H9 (cell line): ENCODE data around the gene CALY. TPM values are rescaled to one million over a fixed set of nuclear protein-coding genes. Genes with fewer than 3 reads are reported as not detected.

ENCODE experiments used
- DNase-seq: peaks from one replicate; pipeline ENCODE4 v3.0.0-alpha.2; 2017
- H2AFZ ChIP-seq: one replicate; pipeline ENCODE4 v1.6.1; 2013; ENCODE audit warnings: mild to moderate bottlenecking, low read length, control low read depth, moderate library complexity
- H2AK5ac ChIP-seq: 2 replicates; pipeline ENCODE4 v1.6.1; 2013; ENCODE audit warnings: low read length, control low read depth, mixed read lengths; ENCODE audit not compliant: insufficient read length
- H2BK120ac ChIP-seq: one replicate; pipeline ENCODE4 v1.6.1; 2013; ENCODE audit warnings: low read depth, mild to moderate bottlenecking, low read length, control low read depth, inconsistent platforms; ENCODE audit not compliant: poor library complexity, severe bottlenecking
- H2BK12ac ChIP-seq: 2 replicates; pipeline ENCODE4 v1.6.1; 2013; ENCODE audit warnings: low read length, control low read depth, mixed read lengths, low read depth; ENCODE audit not compliant: insufficient read length
- H2BK15ac ChIP-seq: 2 replicates; pipeline ENCODE4 v1.6.1; 2013; ENCODE audit warnings: low read depth, low read length, control low read depth
- H2BK20ac ChIP-seq: one replicate; pipeline ENCODE4 v1.6.1; 2013; ENCODE audit warnings: low read depth, mild to moderate bottlenecking, low read length, control low read depth, inconsistent platforms; ENCODE audit not compliant: poor library complexity, severe bottlenecking
- H2BK5ac ChIP-seq: 2 replicates; pipeline ENCODE4 v1.6.1; 2013; ENCODE audit warnings: low read length, control low read depth, mixed read lengths; ENCODE audit not compliant: insufficient read length
- H3K14ac ChIP-seq: 2 replicates; pipeline ENCODE4 v1.6.1; 2013; ENCODE audit warnings: low read length, control low read depth; ENCODE audit not compliant: insufficient read depth
- H3K18ac ChIP-seq: 2 replicates; pipeline ENCODE4 v1.6.1; 2013; ENCODE audit warnings: low read depth, mild to moderate bottlenecking, mixed read lengths, low read length, control low read depth; ENCODE audit not compliant: insufficient read length
- H3K23ac ChIP-seq: 2 replicates; pipeline ENCODE4 v1.6.1; 2013; ENCODE audit warnings: low read length, control low read depth, mixed read lengths, low read depth; ENCODE audit not compliant: insufficient read length
- H3K23me2 ChIP-seq: 2 replicates; pipeline ENCODE4 v1.6.1; 2013; ENCODE audit warnings: low read depth, mild to moderate bottlenecking, mixed read lengths, low read length, control low read depth; ENCODE audit not compliant: insufficient read length, poor library complexity, severe bottlenecking
- H3K27ac ChIP-seq: 2 replicates; pipeline ENCODE4 v1.5.1; 2013; ENCODE audit warnings: low read length, control low read depth, mixed read lengths, low read depth; ENCODE audit not compliant: insufficient read length
- H3K27me3 ChIP-seq: 2 replicates; pipeline ENCODE4 v1.6.1; 2013; ENCODE audit warnings: low read length, control low read depth, inconsistent platforms; ENCODE audit not compliant: insufficient read depth
- H3K4ac ChIP-seq: 2 replicates; pipeline ENCODE4 v1.6.1; 2013; ENCODE audit warnings: low read depth, mild to moderate bottlenecking, control low read depth, inconsistent platforms, low read length, moderate library complexity
- H3K4me1 ChIP-seq: 2 replicates; pipeline ENCODE4 v1.6.1; 2013; ENCODE audit warnings: low read length, control low read depth, inconsistent platforms; ENCODE audit not compliant: insufficient read depth
- H3K4me2 ChIP-seq: 2 replicates; pipeline ENCODE4 v1.6.1; 2013; ENCODE audit warnings: low read length, control low read depth, mixed read lengths; ENCODE audit not compliant: insufficient read length, insufficient read depth
- H3K56ac ChIP-seq: 2 replicates; pipeline ENCODE4 v1.6.1; 2013; ENCODE audit warnings: low read depth, mild to moderate bottlenecking, mixed read lengths, low read length, control low read depth; ENCODE audit not compliant: insufficient read length
- H3K79me1 ChIP-seq: 2 replicates; pipeline ENCODE4 v1.6.1; 2013; ENCODE audit warnings: low read depth, mild to moderate bottlenecking, moderate library complexity, low read length, control low read depth, inconsistent platforms; ENCODE audit not compliant: insufficient read depth, poor library complexity, severe bottlenecking
- H3K79me2 ChIP-seq: 2 replicates; pipeline ENCODE4 v1.6.1; 2013; ENCODE audit warnings: low read length, control low read depth, inconsistent platforms; ENCODE audit not compliant: insufficient read depth
- H3K9ac ChIP-seq: 2 replicates; pipeline ENCODE4 v1.6.1; 2013; ENCODE audit warnings: low read length, control low read depth, mixed read lengths; ENCODE audit not compliant: insufficient read length; ENCODE audit errors: extremely low read depth
- H3K9me3 ChIP-seq: one replicate; pipeline ENCODE4 v1.6.1; 2013; ENCODE audit warnings: low read depth, low read length, inconsistent platforms; ENCODE audit not compliant: control insufficient read depth
- H3T11ph ChIP-seq: one replicate; pipeline ENCODE4 v1.6.1; 2013; ENCODE audit warnings: mild to moderate bottlenecking, low read length, control low read depth, inconsistent platforms
- H4K20me1 ChIP-seq: one replicate; pipeline ENCODE4 v1.6.1; 2013; ENCODE audit not compliant: control insufficient read depth, insufficient read length, insufficient read depth
- H4K5ac ChIP-seq: 2 replicates; pipeline ENCODE4 v1.6.1; 2013; ENCODE audit warnings: low read depth, mild to moderate bottlenecking, mixed read lengths, low read length, control low read depth; ENCODE audit not compliant: insufficient read length
- H4K8ac ChIP-seq: replicated peaks from 2 replicates; pipeline ENCODE4 v1.6.1; 2013; ENCODE audit warnings: low read length, control low read depth, mixed read lengths, low read depth; ENCODE audit not compliant: insufficient read length
- H4K91ac ChIP-seq: 2 replicates; pipeline ENCODE4 v1.6.1; 2013; ENCODE audit warnings: low read depth, mild to moderate bottlenecking, moderate library complexity, mixed read lengths, low read length, control low read depth; ENCODE audit not compliant: insufficient read length
- H3K27ac Mint-ChIP-seq, 3 experiments: 2 replicates in 2 of 3; 3 replicates in 1 of 3; pipeline ENCODE4 v1.8.0; 2020 to 2021; ENCODE audit warnings: mixed read lengths in 3 of 3, mild to moderate bottlenecking in 1 of 3, moderate library complexity in 1 of 3
- H3K27me3 Mint-ChIP-seq: 2 replicates; pipeline ENCODE4 v1.8.0; 2021; ENCODE audit warnings: low read depth, mild to moderate bottlenecking, moderate library complexity, mixed read lengths
- H3K36me3 Mint-ChIP-seq, 3 experiments: 2 replicates in 2 of 3; 3 replicates in 1 of 3; pipeline ENCODE4 v1.8.0; 2020 to 2021; ENCODE audit warnings: low read depth in 3 of 3, mixed read lengths in 3 of 3; ENCODE audit not compliant: insufficient read depth in 1 of 3
- H3K4me1 Mint-ChIP-seq, 2 experiments: 2 replicates each; pipeline ENCODE4 v1.8.0; 2020; ENCODE audit warnings: mixed read lengths in 2 of 2
- H3K4me3 Mint-ChIP-seq, 2 experiments: 2 replicates in 1 of 2; 3 replicates in 1 of 2; pipeline ENCODE4 v1.8.0; 2020 to 2021; ENCODE audit warnings: mild to moderate bottlenecking in 2 of 2, mixed read lengths in 2 of 2, moderate library complexity in 1 of 2
- H3K9me3 Mint-ChIP-seq, 2 experiments: 2 replicates in 1 of 2; 3 replicates in 1 of 2; pipeline ENCODE4 v1.8.0; 2020; ENCODE audit warnings: mild to moderate bottlenecking in 2 of 2, mixed read lengths in 2 of 2, moderate library complexity in 1 of 2
- CTCF ChIP-seq: fragments of 200-600 bp; sonication (generic); conservative IDR thresholded peaks from 3 replicates; pipeline ENCODE4 v1.8.0; 2021; ENCODE audit warnings: antibody characterized with exemption, mild to moderate bottlenecking
- WGBS: extraction: QIAGEN DNeasy Blood & Tissue Kit; methylation state at CpG from one replicate; pipeline ENCODE4 v1.1.7; 2013; ENCODE audit warnings: missing lambda C conversion rate, low lambda C conversion rate, mixed read lengths; ENCODE audit not compliant: insufficient read length; ENCODE audit errors: extremely low coverage; 5-methylcytosine and 5-hydroxymethylcytosine counted together
- total RNA-seq: library from RNA; stranded (reverse); gene quantifications from 2 replicates; pipeline ENCODE4 v1.2.1, GENCODE V29; 2021

Gene CALY
- total RNA-seq, 1 experiment from 2014 or later, result 2.9 TPM

- peak overlapping the region; percentile 23 for H4K8ac ChIP-seq
- no peak overlapping the region for H2AFZ ChIP-seq
- WGBS, result 100% methylated on average over 2 of the region's 8 CpGs
- Mint-ChIP-seq H3K4me1 (peaks cover 4 to 28% of the 10 kb centered on the region in 2 experiments; a peak in 3 of 4 replicates), H3K4me3 (no peak overlapping the region; a peak in 1 of 5 replicates), H3K36me3 (no peaks in the 10 kb centered on the region; a peak in 1 of 7 replicates), H3K9me3 (no peaks in the 10 kb centered on the region; a peak in 1 of 5 replicates), H3K27me3 (peaks cover 20% of the 10 kb centered on the region), H3K27ac (no peak overlapping the region)
- no peaks in the 10 kb centered on the region for H4K20me1 ChIP-seq
- no peak overlapping the region for H2BK20ac ChIP-seq
- H2BK12ac ChIP-seq, result no peak overlapping the region
- no peak overlapping the region for H3K4ac ChIP-seq
- H3K79me1 ChIP-seq, result no peaks in the 10 kb centered on the region
- no peak overlapping the region for H3K4me2 ChIP-seq
- H2BK5ac ChIP-seq, result no peak overlapping the region
- H3K79me2 ChIP-seq, result no peaks in the 10 kb centered on the region
- no peak overlapping the region for H3K14ac ChIP-seq
- no peak overlapping the region for H3K23ac ChIP-seq
- no peak overlapping the region for H2AK5ac ChIP-seq
- TF ChIP-seq CTCF, result no peak
- no peak overlapping the region for H3K18ac ChIP-seq
- H3K56ac ChIP-seq, result no peak overlapping the region
- no peak overlapping the region for H4K5ac ChIP-seq
- DNase-seq, result no peak
- no peak overlapping the region for H2BK15ac ChIP-seq
- no peak overlapping the region for H3K27ac ChIP-seq
- H3K27me3 ChIP-seq, result no peaks in the 10 kb centered on the region; the same call in 1 of the 2 replicates
- no peak overlapping the region for H3K9ac ChIP-seq
- H3K9me3 ChIP-seq, result no peaks in the 10 kb centered on the region
- H2BK120ac ChIP-seq, result no peak overlapping the region
- H4K91ac ChIP-seq, result no peak overlapping the region
- H3K4me1 ChIP-seq, result no peaks in the 10 kb centered on the region
- H3T11ph ChIP-seq, result no peak overlapping the region
- H3K23me2 ChIP-seq, result no peaks in the 10 kb centered on the region
Measured at GRCh38 chr10:133349160-133349568, 12.5 kb upstream of the CALY start.
